Pancreas (tissue), 10 donors: Measurements from ENCODE around the gene CHCHD3. TPM values are rescaled to one million over a fixed set of nuclear protein-coding genes. Genes with fewer than 3 reads are reported as not detected.
A peak's percentile ranks its signal among the peaks of the same experiment; 100 is the strongest.

ENCODE experiments used
- ATAC-seq, 4 donors: fragments of 200-7000 bp; cut with Tn5 transposase; one replicate each; pipeline versions ENCODE4 v1.8.0 to v1.9.1; 2020; ENCODE audit warnings: mild to moderate bottlenecking in 4 of 4, moderate library complexity in 4 of 4
- DNase-seq, 6 donors: peaks; one replicate each; pipeline ENCODE4 v3.0.0-alpha.2; 2020
- FAIRE-seq: peaks from 2 replicates; lab custom pipeline; 2012; peaks lifted over from hg19 to GRCh38; lab: Jason Lieb, UNC
- H3K27ac ChIP-seq, 4 donors: fragments of 200-600 bp; sonication (generic); 1 replicate in 3 of 4; 2 replicates in 1 of 4; pipeline versions ENCODE4 v1.5.0 to v1.8.0; 2020
- H3K27me3 ChIP-seq, 4 donors: fragments of 200-600 bp; one replicate each; pipeline ENCODE4 v1.8.0; 2021
- H3K36me3 ChIP-seq, 3 donors: fragments of 200-600 bp; sonication (generic) in 1 of 3; one replicate each; pipeline versions ENCODE4 v1.5.0 to v1.8.0; 2020 to 2021
- H3K4me1 ChIP-seq, 3 donors: fragments of 200-600 bp; one replicate each; pipeline ENCODE4 v1.8.0; 2021
- H3K4me3 ChIP-seq, 4 donors: fragments of 200-600 bp; sonication (generic) in 2 of 4; one replicate each; pipeline versions ENCODE4 v1.5.0 to v1.8.0; 2020 to 2021
- H3K9me3 ChIP-seq, 4 donors: fragments of 200-600 bp; one replicate each; pipeline ENCODE4 v1.8.0; 2021
- WGBS, 2 donors: extraction: QIAGEN DNeasy Blood & Tissue Kit; methylation state at CpG; one replicate each; pipeline ENCODE4 v1.1.7; 2013; 5-methylcytosine and 5-hydroxymethylcytosine counted together
- intact Hi-C, 3 donors: fragments of 100-400 bp; cut with DNase I; formaldehyde crosslinking; loops; one replicate each; pipeline versions ENCODE4 v1.11.1 to v1.14.2; 2022
- polyA plus RNA-seq, 2 donors: library from polyadenylated mRNA; stranded (reverse); fragments of 200-250 nt; gene quantifications; one replicate each; pipeline ENCODE4 v1.2.3, GENCODE V29; 2013
- total RNA-seq, 6 donors: library from RNA; stranded (reverse); fragmentation: NEBNext Ultra II Directional in 4 of 6; extraction: Animal tissue kit (Norgen Biotek cat#: 25700) in 4 of 6; gene quantifications; one replicate each; pipeline versions ENCODE4 v1.2.1 to v1.2.4, GENCODE V29; 2021 to 2023
- TF ChIP-seq, protein P1 (sequence below), 4 donors: fragments of 200-600 bp; sonication (generic) in 3 of 4; IDR thresholded peaks; one replicate each; pipeline versions ENCODE4 v1.5.0 to v1.8.0; 2021; ENCODE audit warnings: antibody characterized with exemption in 4 of 4
- donor health status: healthy with polysubstance abuse.
- donor health status: DM: no; HTN: no; CAD: no; lungs with moderate emphysema.
- donor health status: DM: no; HTN: no; CAD: no.
- donor health status: control.
- donor health status: control.
- donor health status: Bipolar disorder and iron deficiency.
- donor health status: DM: yes; HTN: yes; CAD: no.
- donor health status: DM: no; HTN: no; CAD: no.
- donor health status: DM: no; HTN: no; CAD: no.
- donor health status: DM: yes; HTN: yes; CAD: no.

Gene CHCHD3
- total and polyA plus RNA-seq, 8 donors, result 7.9 to 23.2 (median 19.3) TPM

DNA sequence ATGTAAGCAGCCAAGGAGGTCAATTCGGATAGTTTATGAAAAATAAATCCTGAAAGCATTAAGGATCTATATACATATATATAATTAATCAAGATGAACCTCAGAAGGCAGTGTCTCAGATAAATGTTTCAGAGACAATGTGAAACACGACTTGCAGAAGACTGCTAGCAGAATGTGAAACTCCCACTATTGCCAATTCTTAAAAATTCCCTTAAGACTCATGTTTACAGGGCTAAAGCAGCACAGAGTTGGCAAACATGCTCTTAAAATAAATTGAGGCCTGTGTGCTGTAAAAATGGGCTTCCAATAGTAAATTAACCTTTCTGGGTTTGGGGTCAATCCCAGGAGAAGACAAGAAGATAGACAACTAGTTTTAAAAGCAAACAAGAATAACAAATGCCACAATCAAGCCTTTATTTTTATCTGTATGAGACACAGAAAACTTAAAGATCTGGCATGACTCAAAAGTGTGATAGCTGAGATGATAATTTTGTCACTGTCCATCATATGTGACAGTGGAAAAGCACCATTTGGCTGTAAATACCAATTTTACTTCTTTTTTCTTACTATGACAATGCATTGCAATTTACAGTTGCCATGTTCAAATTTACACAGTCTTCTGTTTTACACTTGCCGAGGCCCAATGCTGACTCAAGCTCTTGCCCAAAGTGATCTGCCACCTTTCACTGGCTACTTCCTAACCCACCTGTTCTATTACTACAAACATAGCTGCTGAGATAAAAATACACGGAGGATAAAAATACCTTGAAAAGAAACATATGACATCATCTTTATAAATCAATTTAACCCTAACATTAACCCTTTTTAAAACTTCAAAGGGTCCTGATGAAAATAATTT, 78.6 kb downstream of the CHCHD3 start:
- Histone ChIP-seq H3K9me3 (no peaks in the 10 kb centered on the region), H3K36me3 (no peaks in the 10 kb centered on the region), H3K4me1 (peaks cover 0 to 8% (median 0%) of the 10 kb centered on the region in 3 donors), H3K27ac (no peak overlapping the region), H3K27me3 (no peaks in the 10 kb centered on the region), H3K4me3 (no peak overlapping the region)
- 47 to 49% methylated on average over 4 of the region's 4 CpGs for WGBS, 2 donors
- peak in 1 of 4 donors; percentile 55 for ATAC-seq
- TF ChIP-seq, protein P1, sequence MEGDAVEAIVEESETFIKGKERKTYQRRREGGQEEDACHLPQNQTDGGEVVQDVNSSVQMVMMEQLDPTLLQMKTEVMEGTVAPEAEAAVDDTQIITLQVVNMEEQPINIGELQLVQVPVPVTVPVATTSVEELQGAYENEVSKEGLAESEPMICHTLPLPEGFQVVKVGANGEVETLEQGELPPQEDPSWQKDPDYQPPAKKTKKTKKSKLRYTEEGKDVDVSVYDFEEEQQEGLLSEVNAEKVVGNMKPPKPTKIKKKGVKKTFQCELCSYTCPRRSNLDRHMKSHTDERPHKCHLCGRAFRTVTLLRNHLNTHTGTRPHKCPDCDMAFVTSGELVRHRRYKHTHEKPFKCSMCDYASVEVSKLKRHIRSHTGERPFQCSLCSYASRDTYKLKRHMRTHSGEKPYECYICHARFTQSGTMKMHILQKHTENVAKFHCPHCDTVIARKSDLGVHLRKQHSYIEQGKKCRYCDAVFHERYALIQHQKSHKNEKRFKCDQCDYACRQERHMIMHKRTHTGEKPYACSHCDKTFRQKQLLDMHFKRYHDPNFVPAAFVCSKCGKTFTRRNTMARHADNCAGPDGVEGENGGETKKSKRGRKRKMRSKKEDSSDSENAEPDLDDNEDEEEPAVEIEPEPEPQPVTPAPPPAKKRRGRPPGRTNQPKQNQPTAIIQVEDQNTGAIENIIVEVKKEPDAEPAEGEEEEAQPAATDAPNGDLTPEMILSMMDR (IDR thresholded peaks at IDR 0.05), result no peak
- no peak for FAIRE-seq
- intact Hi-C loops, result no loop called here
- DNase-seq, result no peak

DNA sequence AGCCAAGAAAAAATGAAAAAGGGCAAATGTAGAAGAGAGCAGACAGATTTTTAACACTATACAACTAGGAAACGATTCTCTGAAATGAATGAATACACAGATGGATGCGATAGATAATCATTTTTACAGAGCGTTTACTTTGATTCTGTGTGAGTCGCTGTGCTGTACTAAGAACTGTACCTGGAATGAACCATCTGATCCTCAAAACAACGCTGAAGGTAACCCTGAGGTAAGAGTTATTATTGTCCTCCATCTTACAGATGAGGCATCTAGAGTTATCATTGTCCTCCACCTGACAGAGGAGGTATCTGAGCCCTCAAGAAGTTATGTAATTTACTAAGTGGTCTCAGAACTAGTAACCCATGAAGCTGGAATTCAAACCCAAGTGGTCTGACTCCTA, 80.2 kb downstream of the CHCHD3 start:
- TF ChIP-seq, protein P1 (IDR thresholded peaks at IDR 0.05), result no peak
- 93 to 95% methylated on average over 5 of the region's 5 CpGs for WGBS, 2 donors
- no peak for DNase-seq
- intact Hi-C loops, result no loop called here
- no peaks in the 10 kb centered on the region for H3K36me3 ChIP-seq
- no peak overlapping the region for H3K4me3 ChIP-seq
- H3K9me3 ChIP-seq, result no peaks in the 10 kb centered on the region
- H3K4me1 ChIP-seq, result peaks cover 0 to 8% (median 0%) of the 10 kb centered on the region in 3 donors
- no peak overlapping the region for H3K27ac ChIP-seq
- no peak for ATAC-seq
- no peaks in the 10 kb centered on the region for H3K27me3 ChIP-seq
- FAIRE-seq, result no peak

DNA sequence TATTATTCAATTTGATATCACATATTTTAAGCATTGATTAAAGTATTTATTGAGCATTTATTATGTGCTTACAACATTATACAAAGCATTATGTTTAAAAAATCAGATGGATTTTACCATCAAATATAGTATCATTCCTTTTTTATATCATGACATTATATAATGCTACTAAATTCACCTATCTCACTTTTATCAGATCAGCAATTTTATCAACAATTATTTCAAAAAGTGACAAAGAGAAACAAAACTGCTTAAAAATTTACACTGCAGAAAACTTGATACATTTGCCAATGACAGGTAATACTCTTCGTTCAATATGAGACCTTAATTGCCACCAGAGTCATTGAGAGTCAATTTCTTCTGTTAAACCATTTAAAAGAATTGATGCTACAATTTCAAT, 82.0 kb downstream of the CHCHD3 start:
- Histone ChIP-seq H3K4me1 (peaks cover 0 to 8% (median 0%) of the 10 kb centered on the region in 3 donors), H3K36me3 (no peaks in the 10 kb centered on the region), H3K27ac (no peak overlapping the region), H3K27me3 (no peaks in the 10 kb centered on the region), H3K9me3 (no peaks in the 10 kb centered on the region), H3K4me3 (no peak overlapping the region)
- TF ChIP-seq, protein P1 (IDR thresholded peaks at IDR 0.05), result no peak
- FAIRE-seq (no peak), ATAC-seq (no peak), DNase-seq (no peak)
- intact Hi-C loops, result no loop called here
- 97 to 100% methylated on average over 1 of the region's 1 CpG for WGBS, 2 donors

DNA sequence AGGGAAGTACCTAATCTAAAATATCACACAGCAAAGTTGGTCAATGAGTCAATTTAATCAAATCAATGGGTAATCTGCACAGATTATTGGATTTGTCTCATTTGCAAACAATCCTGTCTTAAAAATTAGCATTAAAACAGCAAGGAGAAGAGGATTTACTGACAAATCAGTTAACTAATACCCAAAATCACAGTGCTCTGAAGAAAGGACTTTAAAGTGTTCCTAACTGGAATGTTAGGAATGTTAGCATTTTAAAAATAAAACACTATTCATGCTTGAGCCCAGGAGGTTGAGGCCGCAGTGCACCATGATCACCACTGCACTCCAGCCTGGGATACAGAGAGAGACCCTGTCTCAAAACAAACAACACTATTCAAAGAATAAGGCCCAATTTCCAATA, 83.1 kb downstream of the CHCHD3 start:
- ATAC-seq (no peak), FAIRE-seq (no peak), DNase-seq (no peak)
- no peaks in the 10 kb centered on the region for H3K27me3 ChIP-seq
- 73 to 79% methylated on average over 1 of the region's 1 CpG for WGBS, 2 donors
- intact Hi-C loops, result no loop called here
- TF ChIP-seq, protein P1 (IDR thresholded peaks at IDR 0.05), result no peak
- H3K36me3 ChIP-seq, result no peaks in the 10 kb centered on the region
- H3K4me3 ChIP-seq, result no peak overlapping the region
- no peaks in the 10 kb centered on the region for H3K9me3 ChIP-seq
- peaks cover 0 to 12% (median 0%) of the 10 kb centered on the region in 3 donors for H3K4me1 ChIP-seq
- no peak overlapping the region for H3K27ac ChIP-seq

DNA sequence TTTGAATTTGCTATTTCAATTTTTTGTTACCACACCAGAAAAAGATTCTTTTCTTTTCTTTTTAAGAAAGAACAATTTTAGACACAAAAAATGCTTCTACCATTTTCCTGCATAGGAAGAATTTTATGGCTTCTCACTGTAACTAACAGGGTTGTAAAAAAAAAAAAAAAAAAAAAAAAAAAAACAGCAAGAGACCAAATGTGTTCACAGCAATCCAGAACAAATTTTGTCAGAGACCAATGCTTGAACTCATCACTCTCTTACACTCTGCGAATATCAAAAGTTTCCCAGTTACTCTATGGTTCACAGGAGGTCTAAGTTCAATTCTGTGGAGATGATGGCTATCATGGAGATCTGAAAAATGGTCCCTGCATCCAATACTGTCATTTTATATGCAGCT, 84.4 kb downstream of the CHCHD3 start:
- peaks cover 0 to 9% (median 0%) of the 10 kb centered on the region in 3 donors for H3K4me1 ChIP-seq
- no peak overlapping the region for H3K4me3 ChIP-seq
- intact Hi-C loops, result no loop called here
- no peak for ATAC-seq
- TF ChIP-seq, protein P1 (IDR thresholded peaks at IDR 0.05), result no peak
- FAIRE-seq, result no peak
- H3K9me3 ChIP-seq, result no peaks in the 10 kb centered on the region
- no peaks in the 10 kb centered on the region for H3K27me3 ChIP-seq
- WGBS, 2 donors, result 92 to 97% methylated on average over 1 of the region's 1 CpG
- no peaks in the 10 kb centered on the region for H3K36me3 ChIP-seq
- no peak overlapping the region for H3K27ac ChIP-seq
- DNase-seq, result no peak
